Measurements from ENCODE around the gene ELMO1.

Gene ELMO1

GRCh38 chr7:37429435-37429791 is 19.3 kb downstream of the ELMO1 start:
- no peaks in the 10 kb centered on the region for H3K4me1 ChIP-seq (ENCODE audit: insufficient read depth, low read length)
- H3K27ac ChIP-seq (ENCODE audit: low read depth, low read length) = no peak overlapping the region

GRCh38 chr7:37428681-37429434 is 19.8 kb downstream of the ELMO1 start:
- Histone ChIP-seq H3K4me3 (ENCODE audit: low read depth in 1 of 2, low read length in 2 of 2) (no peak overlapping the region), H3K9ac (ENCODE audit: low read length) (no peak overlapping the region), H3K36me3 (ENCODE audit: insufficient read depth, low read length) (no peaks in the 10 kb centered on the region), H3K4me1 (ENCODE audit: insufficient read depth, low read length) (no peaks in the 10 kb centered on the region), H3K27me3 (ENCODE audit: control insufficient read depth in 1 of 2, insufficient read depth in 2 of 2, low read length in 2 of 2) (no peaks in the 10 kb centered on the region), H3K9me3 (ENCODE audit: low read length) (no peaks in the 10 kb centered on the region), H3K27ac (ENCODE audit: low read depth, low read length) (no peak overlapping the region)

More at GRCh38 chr7:37429435-37429791, 19.3 kb downstream of the ELMO1 start:
- H3K9ac ChIP-seq (ENCODE audit: low read length) = no peak overlapping the region
- no peaks in the 10 kb centered on the region for H3K9me3 ChIP-seq (ENCODE audit: low read length)
- no peaks in the 10 kb centered on the region for H3K36me3 ChIP-seq (ENCODE audit: insufficient read depth, low read length)
- no peaks in the 10 kb centered on the region for H3K27me3 ChIP-seq (ENCODE audit: control insufficient read depth in 1 of 2, insufficient read depth in 2 of 2, low read length in 2 of 2)
- H3K4me3 ChIP-seq (ENCODE audit: low read depth in 1 of 2, low read length in 2 of 2) = no peak overlapping the region

- Histone ChIP-seq H3K4me3 (ENCODE audit: low read depth in 1 of 2, low read length in 2 of 2) (no peak overlapping the region), H3K36me3 (ENCODE audit: insufficient read depth, low read length) (no peaks in the 10 kb centered on the region), H3K9me3 (ENCODE audit: low read length) (no peaks in the 10 kb centered on the region), H3K9ac (ENCODE audit: low read length) (no peak overlapping the region), H3K4me1 (ENCODE audit: insufficient read depth, low read length) (no peaks in the 10 kb centered on the region), H3K27ac (ENCODE audit: low read depth, low read length) (no peak overlapping the region), H3K27me3 (ENCODE audit: control insufficient read depth in 1 of 2, insufficient read depth in 2 of 2, low read length in 2 of 2) (no peaks in the 10 kb centered on the region)
Observed at GRCh38 chr7:37427276-37427940, 21.3 kb downstream of the ELMO1 start.

GRCh38 chr7:37425498-37425897 is 23.2 kb downstream of the ELMO1 start:
- Histone ChIP-seq H3K4me3 (ENCODE audit: low read depth in 1 of 2, low read length in 2 of 2) (no peak overlapping the region), H3K27me3 (ENCODE audit: control insufficient read depth in 1 of 2, insufficient read depth in 2 of 2, low read length in 2 of 2) (no peaks in the 10 kb centered on the region), H3K4me1 (ENCODE audit: insufficient read depth, low read length) (peaks cover 4% of the 10 kb centered on the region), H3K27ac (ENCODE audit: low read depth, low read length) (no peak overlapping the region), H3K9me3 (ENCODE audit: low read length) (no peaks in the 10 kb centered on the region), H3K36me3 (ENCODE audit: insufficient read depth, low read length) (no peaks in the 10 kb centered on the region), H3K9ac (ENCODE audit: low read length) (no peak overlapping the region)

GRCh38 chr7:37424995-37425394 is 23.7 kb downstream of the ELMO1 start:
- peaks cover 4% of the 10 kb centered on the region for H3K4me1 ChIP-seq (ENCODE audit: insufficient read depth, low read length)
- H3K27me3 ChIP-seq (ENCODE audit: control insufficient read depth in 1 of 2, insufficient read depth in 2 of 2, low read length in 2 of 2) = no peaks in the 10 kb centered on the region
- no peak overlapping the region for H3K4me3 ChIP-seq (ENCODE audit: low read depth in 1 of 2, low read length in 2 of 2)
- no peaks in the 10 kb centered on the region for H3K36me3 ChIP-seq (ENCODE audit: insufficient read depth, low read length)
- no peaks in the 10 kb centered on the region for H3K9me3 ChIP-seq (ENCODE audit: low read length)
- H3K9ac ChIP-seq (ENCODE audit: low read length) = no peak overlapping the region
- no peak overlapping the region for H3K27ac ChIP-seq (ENCODE audit: low read depth, low read length)

GRCh38 chr7:37424521-37424920 is 24.1 kb downstream of the ELMO1 start:
- H3K4me1 ChIP-seq (ENCODE audit: insufficient read depth, low read length) = peaks cover 4% of the 10 kb centered on the region
- H3K27me3 ChIP-seq (ENCODE audit: control insufficient read depth in 1 of 2, insufficient read depth in 2 of 2, low read length in 2 of 2) = no peaks in the 10 kb centered on the region
- no peak overlapping the region for H3K27ac ChIP-seq (ENCODE audit: low read depth, low read length)
- H3K36me3 ChIP-seq (ENCODE audit: insufficient read depth, low read length) = no peaks in the 10 kb centered on the region
- H3K9ac ChIP-seq (ENCODE audit: low read length) = no peak overlapping the region
- no peaks in the 10 kb centered on the region for H3K9me3 ChIP-seq (ENCODE audit: low read length)
- no peak overlapping the region for H3K4me3 ChIP-seq (ENCODE audit: low read depth in 1 of 2, low read length in 2 of 2)

GRCh38 chr7:37421861-37422500 is 26.7 kb downstream of the ELMO1 start:
- H3K9me3 ChIP-seq (ENCODE audit: low read length) = no peaks in the 10 kb centered on the region
- no peak overlapping the region for H3K4me3 ChIP-seq (ENCODE audit: low read depth in 1 of 2, low read length in 2 of 2)
- no peaks in the 10 kb centered on the region for H3K27me3 ChIP-seq (ENCODE audit: control insufficient read depth in 1 of 2, insufficient read depth in 2 of 2, low read length in 2 of 2)
- H3K9ac ChIP-seq (ENCODE audit: low read length) = no peak overlapping the region
- H3K36me3 ChIP-seq (ENCODE audit: insufficient read depth, low read length) = no peaks in the 10 kb centered on the region
- peaks cover 4% of the 10 kb centered on the region for H3K4me1 ChIP-seq (ENCODE audit: insufficient read depth, low read length)
- no peak overlapping the region for H3K27ac ChIP-seq (ENCODE audit: low read depth, low read length)

GRCh38 chr7:37420946-37421695 is 27.5 kb downstream of the ELMO1 start:
- no peak overlapping the region for H3K4me3 ChIP-seq (ENCODE audit: low read depth in 1 of 2, low read length in 2 of 2)
- H3K27me3 ChIP-seq (ENCODE audit: control insufficient read depth in 1 of 2, insufficient read depth in 2 of 2, low read length in 2 of 2) = no peaks in the 10 kb centered on the region
- H3K4me1 ChIP-seq (ENCODE audit: insufficient read depth, low read length) = peaks cover 4% of the 10 kb centered on the region
- H3K36me3 ChIP-seq (ENCODE audit: insufficient read depth, low read length) = no peaks in the 10 kb centered on the region
- H3K27ac ChIP-seq (ENCODE audit: low read depth, low read length) = no peak overlapping the region
- no peaks in the 10 kb centered on the region for H3K9me3 ChIP-seq (ENCODE audit: low read length)
- H3K9ac ChIP-seq (ENCODE audit: low read length) = no peak overlapping the region

- no peak overlapping the region for H3K27ac ChIP-seq (ENCODE audit: low read depth, low read length)
- H3K4me3 ChIP-seq (ENCODE audit: low read depth in 1 of 2, low read length in 2 of 2) = no peak overlapping the region
- peaks cover 4% of the 10 kb centered on the region for H3K4me1 ChIP-seq (ENCODE audit: insufficient read depth, low read length)
- no peaks in the 10 kb centered on the region for H3K27me3 ChIP-seq (ENCODE audit: control insufficient read depth in 1 of 2, insufficient read depth in 2 of 2, low read length in 2 of 2)
- H3K9me3 ChIP-seq (ENCODE audit: low read length) = no peaks in the 10 kb centered on the region
- H3K36me3 ChIP-seq (ENCODE audit: insufficient read depth, low read length) = no peaks in the 10 kb centered on the region
- no peak overlapping the region for H3K9ac ChIP-seq (ENCODE audit: low read length)
Observed at GRCh38 chr7:37419496-37419895, 29.2 kb downstream of the ELMO1 start.

GRCh38 chr7:37418381-37418780 is 30.3 kb downstream of the ELMO1 start:
- Histone ChIP-seq H3K4me1 (ENCODE audit: insufficient read depth, low read length) (peaks cover 4% of the 10 kb centered on the region), H3K9me3 (ENCODE audit: low read length) (no peaks in the 10 kb centered on the region), H3K4me3 (ENCODE audit: low read depth in 1 of 2, low read length in 2 of 2) (no peak overlapping the region), H3K27ac (ENCODE audit: low read depth, low read length) (no peak overlapping the region), H3K36me3 (ENCODE audit: insufficient read depth, low read length) (no peaks in the 10 kb centered on the region), H3K9ac (ENCODE audit: low read length) (no peak overlapping the region), H3K27me3 (ENCODE audit: control insufficient read depth in 1 of 2, insufficient read depth in 2 of 2, low read length in 2 of 2) (no peaks in the 10 kb centered on the region)

GRCh38 chr7:37417107-37417474 is 31.6 kb downstream of the ELMO1 start:
- Histone ChIP-seq H3K4me1 (ENCODE audit: insufficient read depth, low read length) (peaks cover 3% of the 10 kb centered on the region), H3K36me3 (ENCODE audit: insufficient read depth, low read length) (no peaks in the 10 kb centered on the region), H3K9ac (ENCODE audit: low read length) (no peak overlapping the region), H3K4me3 (ENCODE audit: low read depth in 1 of 2, low read length in 2 of 2) (no peak overlapping the region), H3K27me3 (ENCODE audit: control insufficient read depth in 1 of 2, insufficient read depth in 2 of 2, low read length in 2 of 2) (no peaks in the 10 kb centered on the region), H3K9me3 (ENCODE audit: low read length) (no peaks in the 10 kb centered on the region), H3K27ac (ENCODE audit: low read depth, low read length) (no peak overlapping the region)

Data from muscle layer of colon (tissue), 2 donors.